GM12865 (cell line): ENCODE measurements around the gene MED14.

ENCODE experiments used
- DNase-seq: peaks from one replicate; pipeline ENCODE4 v3.0.0; 2010; ENCODE audit warnings: low read depth
- H3K4me3 ChIP-seq: 2 replicates; pipeline ENCODE4 v1.5.1; 2011; ENCODE audit warnings: mild to moderate bottlenecking, low read depth, low read length, control low read depth
- TF ChIP-seq, protein P1 (sequence below): IDR thresholded peaks from 2 replicates; pipeline ENCODE4 v1.5.1; 2011; ENCODE audit warnings: low read length, control low read depth, low read depth, inconsistent platforms; ENCODE audit not compliant: insufficient read depth; ENCODE audit errors: missing control alignments

MED14 gene

DNA sequence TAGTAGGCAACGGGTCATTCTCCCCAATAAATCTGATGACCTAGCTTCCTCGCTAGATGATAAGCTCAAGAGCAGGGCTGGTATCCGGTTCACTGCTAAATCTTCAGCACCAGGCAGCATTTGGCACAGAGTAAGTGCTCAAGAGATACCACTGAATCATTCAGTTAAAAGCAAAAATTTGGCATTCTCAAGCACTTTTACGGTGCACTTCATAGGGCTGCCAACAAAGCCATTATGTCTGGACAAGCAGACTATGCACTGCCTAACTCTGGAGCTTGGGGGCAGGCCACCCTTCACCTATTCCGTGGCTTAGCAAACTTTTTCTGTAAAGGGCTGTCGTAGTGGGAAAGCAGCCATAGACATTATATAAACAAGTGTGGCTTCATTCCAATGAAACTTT, 64.2 kb downstream of the MED14 start:
- no peak overlapping the region for H3K4me3 ChIP-seq
- DNase-seq: no peak
- TF ChIP-seq, protein P1, sequence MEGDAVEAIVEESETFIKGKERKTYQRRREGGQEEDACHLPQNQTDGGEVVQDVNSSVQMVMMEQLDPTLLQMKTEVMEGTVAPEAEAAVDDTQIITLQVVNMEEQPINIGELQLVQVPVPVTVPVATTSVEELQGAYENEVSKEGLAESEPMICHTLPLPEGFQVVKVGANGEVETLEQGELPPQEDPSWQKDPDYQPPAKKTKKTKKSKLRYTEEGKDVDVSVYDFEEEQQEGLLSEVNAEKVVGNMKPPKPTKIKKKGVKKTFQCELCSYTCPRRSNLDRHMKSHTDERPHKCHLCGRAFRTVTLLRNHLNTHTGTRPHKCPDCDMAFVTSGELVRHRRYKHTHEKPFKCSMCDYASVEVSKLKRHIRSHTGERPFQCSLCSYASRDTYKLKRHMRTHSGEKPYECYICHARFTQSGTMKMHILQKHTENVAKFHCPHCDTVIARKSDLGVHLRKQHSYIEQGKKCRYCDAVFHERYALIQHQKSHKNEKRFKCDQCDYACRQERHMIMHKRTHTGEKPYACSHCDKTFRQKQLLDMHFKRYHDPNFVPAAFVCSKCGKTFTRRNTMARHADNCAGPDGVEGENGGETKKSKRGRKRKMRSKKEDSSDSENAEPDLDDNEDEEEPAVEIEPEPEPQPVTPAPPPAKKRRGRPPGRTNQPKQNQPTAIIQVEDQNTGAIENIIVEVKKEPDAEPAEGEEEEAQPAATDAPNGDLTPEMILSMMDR: no peak

GRCh38 chrX:40663880-40664630, 71.3 kb downstream of the MED14 start:
- H3K4me3 ChIP-seq: no peak overlapping the region
- DNase-seq: no peak
- TF ChIP-seq, protein P1: no peak

DNA sequence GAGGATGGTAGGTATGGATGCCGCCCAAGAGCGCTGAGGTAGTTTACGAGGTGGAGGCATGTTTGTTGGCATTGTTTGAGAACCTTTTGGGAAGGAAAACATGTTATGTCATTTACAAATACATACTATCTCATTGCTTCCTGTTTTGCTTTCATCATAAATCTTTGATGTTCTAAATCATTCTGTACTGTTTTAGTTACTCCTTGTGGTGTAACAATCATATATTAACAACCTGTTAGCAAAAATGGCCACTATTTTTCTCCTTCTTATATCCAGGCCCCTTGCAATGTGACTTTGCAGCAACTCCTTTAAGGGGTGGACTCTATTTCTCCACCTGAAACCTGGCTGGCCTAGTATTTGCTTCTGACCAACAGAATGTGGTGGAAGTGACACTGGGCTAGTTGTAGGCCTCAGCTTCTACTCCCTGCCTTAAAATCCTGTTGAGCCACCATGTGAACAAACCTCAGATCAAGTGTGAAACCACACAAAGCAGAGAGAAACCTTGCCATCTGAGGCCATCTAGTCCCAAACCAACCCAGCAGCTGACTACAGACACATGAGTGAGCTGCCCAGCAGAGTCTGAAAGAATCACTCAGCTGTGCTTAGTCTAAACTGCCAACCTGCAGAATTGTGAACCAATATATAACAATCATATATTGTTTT, 72.1 kb downstream of the MED14 start:
- DNase-seq: peak; percentile 58
- H3K4me3 ChIP-seq: no peak overlapping the region
- TF ChIP-seq, protein P1: no peak

- TF ChIP-seq, protein P1: no peak
- H3K4me3 ChIP-seq: no peak overlapping the region
- DNase-seq: no peak
These were observed 73.9 kb downstream of the MED14 start for GRCh38 chrX:40661489-40661888.

- H3K4me3 ChIP-seq: no peak overlapping the region
- DNase-seq: no peak
- TF ChIP-seq, protein P1: no peak
These were observed 75.0 kb downstream of the MED14 start for GRCh38 chrX:40660381-40660780.

DNA sequence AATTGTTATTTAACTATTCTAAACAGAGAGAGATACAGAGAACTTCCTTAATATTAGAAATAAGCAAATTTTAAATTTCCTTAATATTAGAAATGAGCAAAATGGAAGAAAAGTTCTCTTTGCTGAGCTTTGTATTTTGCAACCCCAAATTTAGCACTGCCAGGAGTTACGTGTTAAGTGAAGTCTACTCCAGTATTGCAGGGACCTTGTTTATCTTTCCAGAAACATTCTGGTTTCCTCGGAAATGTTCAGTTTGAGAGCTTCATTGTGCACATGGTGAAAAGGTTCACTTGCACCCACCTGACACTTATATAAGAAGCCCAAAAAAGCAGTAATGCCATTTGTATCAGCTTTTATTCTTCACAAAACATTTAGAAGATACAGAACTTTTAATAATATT, 81.8 kb downstream of the MED14 start:
- DNase-seq: no peak
- no peak overlapping the region for H3K4me3 ChIP-seq
- TF ChIP-seq, protein P1: no peak
